Neuronal stem cell (in vitro differentiated cells): ENCODE results near the gene RAB12.
"Not testable (repeated sequence)": the region's sequence is repeated elsewhere in the genome, so short reads cannot be mapped to it uniquely, and the experiment has no call there.

Experiments used
- DNase-seq: peaks from one replicate; pipeline ENCODE4 v3.0.0-alpha.2; 2013; ENCODE audit warnings: low spot score
- H2AFZ ChIP-seq: one replicate; pipeline ENCODE4 v1.6.1; 2013; ENCODE audit warnings: mild to moderate bottlenecking, low read length, inconsistent platforms
- H2AK5ac ChIP-seq: 2 replicates; pipeline ENCODE4 v1.6.1; 2013; ENCODE audit warnings: low read depth, mild to moderate bottlenecking, inconsistent platforms, low read length, moderate library complexity, mixed read lengths
- H2BK120ac ChIP-seq: 2 replicates; pipeline ENCODE4 v1.6.1; 2013; ENCODE audit warnings: low read depth, mild to moderate bottlenecking, inconsistent platforms, low read length, moderate library complexity, mixed read lengths
- H2BK12ac ChIP-seq: one replicate; pipeline ENCODE4 v1.6.1; 2013; ENCODE audit warnings: low read length, inconsistent platforms
- H2BK15ac ChIP-seq: 2 replicates; pipeline ENCODE4 v1.6.1; 2013; ENCODE audit warnings: mild to moderate bottlenecking, low read length, inconsistent platforms, mixed read lengths
- H2BK5ac ChIP-seq: one replicate; pipeline ENCODE4 v1.6.1; 2013; ENCODE audit warnings: inconsistent platforms, mild to moderate bottlenecking, low read length, moderate library complexity
- H3K14ac ChIP-seq: one replicate; pipeline ENCODE4 v1.6.1; 2013; ENCODE audit warnings: low read length, inconsistent platforms
- H3K18ac ChIP-seq: 2 replicates; pipeline ENCODE4 v1.6.1; 2013; ENCODE audit warnings: low read length, inconsistent platforms
- H3K23ac ChIP-seq: 2 replicates; pipeline ENCODE4 v1.6.1; 2013; ENCODE audit warnings: low read depth, mild to moderate bottlenecking, mixed read lengths, low read length, inconsistent platforms; ENCODE audit not compliant: poor library complexity
- H3K27ac ChIP-seq: replicated peaks from 3 replicates; pipeline ENCODE4 v1.5.1; 2013; ENCODE audit warnings: low read length, inconsistent platforms
- H3K27me3 ChIP-seq, 3 experiments: 2 replicates each; pipeline ENCODE4 v1.6.1; 2013; ENCODE audit warnings: low read length in 3 of 3, mild to moderate bottlenecking in 2 of 3, inconsistent platforms in 1 of 3, low read depth in 1 of 3, mixed read lengths in 1 of 3, moderate library complexity in 1 of 3; ENCODE audit not compliant: control insufficient read depth in 3 of 3, insufficient read depth in 3 of 3
- H3K36me3 ChIP-seq, 2 donors: replicated peaks in 1 of 2; 2 replicates each; pipeline ENCODE4 v1.6.1; 2013; ENCODE audit warnings: low read length in 2 of 2; ENCODE audit not compliant: control insufficient read depth in 2 of 2, insufficient read depth in 2 of 2
- H3K4ac ChIP-seq: 2 replicates; pipeline ENCODE4 v1.6.1; 2013; ENCODE audit warnings: inconsistent platforms, mild to moderate bottlenecking, low read length, moderate library complexity
- H3K4me1 ChIP-seq, 2 donors: 1 replicate in 1 of 2; 2 replicates in 1 of 2; pipeline ENCODE4 v1.6.1; 2013; ENCODE audit warnings: low read length in 2 of 2, low read depth in 1 of 2; ENCODE audit not compliant: control insufficient read depth in 2 of 2, insufficient read depth in 1 of 2
- H3K4me2 ChIP-seq: one replicate; pipeline ENCODE4 v1.6.1; 2013; ENCODE audit warnings: mild to moderate bottlenecking, low read length, inconsistent platforms; ENCODE audit not compliant: insufficient read depth, poor library complexity, severe bottlenecking
- H3K4me3 ChIP-seq, 2 donors: 2 replicates each; pipeline ENCODE4 v1.5.1; 2013; ENCODE audit warnings: low read length in 2 of 2, mild to moderate bottlenecking in 2 of 2, inconsistent platforms in 1 of 2, moderate library complexity in 1 of 2
- H3K79me1 ChIP-seq: one replicate; pipeline ENCODE4 v1.6.1; 2013; ENCODE audit warnings: low read depth, mild to moderate bottlenecking, inconsistent platforms, low read length, moderate library complexity
- H3K9ac ChIP-seq: one replicate; pipeline ENCODE4 v1.6.1; 2013; ENCODE audit warnings: mild to moderate bottlenecking, low read depth, low read length, inconsistent platforms; ENCODE audit not compliant: poor library complexity
- H3K9me3 ChIP-seq, 2 donors: replicated peaks in 1 of 2; 2 replicates each; pipeline versions ENCODE3 to v1.6.1; 2013; ENCODE audit warnings: low read length in 2 of 2, mild to moderate bottlenecking in 2 of 2, inconsistent platforms in 1 of 2, low read depth in 1 of 2, mixed read lengths in 1 of 2, moderate library complexity in 1 of 2; ENCODE audit not compliant: control insufficient read depth in 2 of 2, insufficient read depth in 1 of 2
- H4K8ac ChIP-seq: one replicate; pipeline ENCODE4 v1.6.1; 2013; ENCODE audit warnings: low read depth, mild to moderate bottlenecking, inconsistent platforms, low read length, moderate library complexity
- H4K91ac ChIP-seq: one replicate; pipeline ENCODE4 v1.6.1; 2013; ENCODE audit warnings: low read length, low read depth, mild to moderate bottlenecking, inconsistent platforms; ENCODE audit not compliant: poor library complexity
- WGBS, 2 donors: extraction: QIAGEN DNeasy Blood & Tissue Kit; methylation state at CpG; one replicate each; pipeline ENCODE4 v1.1.7; 2013; ENCODE audit warnings: missing lambda C conversion rate in 2 of 2, mixed read lengths in 1 of 2; ENCODE audit not compliant: insufficient read length in 2 of 2, insufficient replicate concordance in 1 of 2; ENCODE audit errors: extremely low coverage in 2 of 2; 5-methylcytosine and 5-hydroxymethylcytosine counted together

RAB12 gene

GRCh38 chr18:8639762-8640161, 30.5 kb downstream of the RAB12 start:
- no peak overlapping the region for H4K8ac ChIP-seq
- H3K9me3 ChIP-seq = no peaks in the 10 kb centered on the region
- H3K23ac ChIP-seq = peak overlapping the region; percentile 2
- no peak overlapping the region for H2BK15ac ChIP-seq
- H3K27me3 ChIP-seq = no peaks in the 10 kb centered on the region
- H3K27ac ChIP-seq = no peak overlapping the region
- no peak overlapping the region for H4K91ac ChIP-seq
- no peak overlapping the region for H3K14ac ChIP-seq
- H3K4me1 ChIP-seq = no peaks in the 10 kb centered on the region
- no CpG with 5 or more reads among the region's 11 CpGs for WGBS, 2 donors
- no peak overlapping the region for H2BK5ac ChIP-seq
- no peak overlapping the region for H3K4me2 ChIP-seq
- no peak overlapping the region for H3K18ac ChIP-seq
- no peak overlapping the region for H3K9ac ChIP-seq
- H2AFZ ChIP-seq = no peak overlapping the region
- peaks cover 19 to 61% of the 10 kb centered on the region in 2 donors for H3K36me3 ChIP-seq
- H3K79me1 ChIP-seq = no peaks in the 10 kb centered on the region
- no peak overlapping the region for H2BK120ac ChIP-seq
- H2BK12ac ChIP-seq = no peak overlapping the region
- DNase-seq = no peak
- H3K4ac ChIP-seq = no peak overlapping the region
- H3K4me3 ChIP-seq = no peak overlapping the region
- H2AK5ac ChIP-seq = no peak overlapping the region

DNA sequence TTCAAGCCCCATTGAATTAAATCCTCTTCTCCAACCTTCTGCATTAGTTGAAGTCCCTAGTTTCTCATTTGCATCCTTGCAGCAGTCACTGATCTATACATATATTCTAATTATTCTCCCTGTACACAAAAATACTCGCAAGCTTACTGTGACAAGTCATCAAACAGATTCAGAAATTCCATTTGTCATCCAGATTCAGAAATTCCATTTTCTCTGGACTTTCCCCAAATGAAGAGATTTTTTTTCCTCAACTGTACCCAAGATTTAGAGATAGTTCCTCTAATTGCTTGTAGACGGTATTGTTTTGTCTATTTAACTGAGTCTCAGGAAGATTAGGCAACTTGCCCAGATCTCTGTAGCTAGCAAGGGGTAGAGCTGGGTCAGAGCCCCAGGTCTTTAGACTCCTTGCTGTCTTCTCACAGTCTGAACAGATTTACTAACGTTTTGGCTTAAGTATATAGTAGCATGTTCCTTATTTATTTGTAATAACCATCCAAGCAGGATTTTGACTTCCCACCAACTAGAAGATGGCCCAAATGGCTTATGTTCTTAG, 34.2 kb downstream of the RAB12 start:
- H3K27me3 ChIP-seq = no peaks in the 10 kb centered on the region
- H4K91ac ChIP-seq = no peak overlapping the region
- no peak overlapping the region for H3K23ac ChIP-seq
- no peaks in the 10 kb centered on the region for H3K79me1 ChIP-seq
- no peaks in the 10 kb centered on the region for H3K4me1 ChIP-seq
- no peaks in the 10 kb centered on the region for H3K9me3 ChIP-seq
- no peak overlapping the region for H3K4me2 ChIP-seq
- H2BK5ac ChIP-seq = no peak overlapping the region
- H3K4me3 ChIP-seq = no peak overlapping the region
- WGBS, 2 donors = no CpG with 5 or more reads among the region's 3 CpGs
- no peak overlapping the region for H3K27ac ChIP-seq
- no peak overlapping the region for H2BK15ac ChIP-seq
- no peak overlapping the region for H3K4ac ChIP-seq
- no peak for DNase-seq
- no peak overlapping the region for H2BK12ac ChIP-seq
- peaks cover 7 to 24% of the 10 kb centered on the region in 2 donors for H3K36me3 ChIP-seq
- H2AFZ ChIP-seq = no peak overlapping the region
- H4K8ac ChIP-seq = no peak overlapping the region
- no peak overlapping the region for H2AK5ac ChIP-seq
- no peak overlapping the region for H3K18ac ChIP-seq
- H3K14ac ChIP-seq = no peak overlapping the region
- no peak overlapping the region for H2BK120ac ChIP-seq
- no peak overlapping the region for H3K9ac ChIP-seq

DNA sequence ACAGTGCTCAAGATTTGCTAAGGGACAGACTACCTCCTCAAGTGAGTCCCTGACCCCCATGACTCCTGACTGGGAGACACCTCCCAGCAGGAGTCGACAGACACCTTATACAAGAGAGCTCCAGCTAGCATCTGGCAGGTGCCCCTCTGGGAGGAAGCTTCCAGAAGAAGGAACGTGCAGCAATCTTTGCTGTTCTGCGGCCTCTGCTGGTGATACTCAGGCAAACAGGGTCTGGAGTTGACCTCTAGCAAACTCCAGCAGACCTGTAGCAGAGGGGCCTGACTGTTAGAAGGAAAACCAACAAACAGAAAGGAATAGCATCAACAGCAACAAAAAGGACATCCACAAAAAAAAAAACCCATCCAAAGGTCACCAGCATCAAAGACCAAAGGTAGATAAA, 38.1 kb downstream of the RAB12 start:
- WGBS, 2 donors = no CpG with 5 or more reads among the region's 3 CpGs

DNA sequence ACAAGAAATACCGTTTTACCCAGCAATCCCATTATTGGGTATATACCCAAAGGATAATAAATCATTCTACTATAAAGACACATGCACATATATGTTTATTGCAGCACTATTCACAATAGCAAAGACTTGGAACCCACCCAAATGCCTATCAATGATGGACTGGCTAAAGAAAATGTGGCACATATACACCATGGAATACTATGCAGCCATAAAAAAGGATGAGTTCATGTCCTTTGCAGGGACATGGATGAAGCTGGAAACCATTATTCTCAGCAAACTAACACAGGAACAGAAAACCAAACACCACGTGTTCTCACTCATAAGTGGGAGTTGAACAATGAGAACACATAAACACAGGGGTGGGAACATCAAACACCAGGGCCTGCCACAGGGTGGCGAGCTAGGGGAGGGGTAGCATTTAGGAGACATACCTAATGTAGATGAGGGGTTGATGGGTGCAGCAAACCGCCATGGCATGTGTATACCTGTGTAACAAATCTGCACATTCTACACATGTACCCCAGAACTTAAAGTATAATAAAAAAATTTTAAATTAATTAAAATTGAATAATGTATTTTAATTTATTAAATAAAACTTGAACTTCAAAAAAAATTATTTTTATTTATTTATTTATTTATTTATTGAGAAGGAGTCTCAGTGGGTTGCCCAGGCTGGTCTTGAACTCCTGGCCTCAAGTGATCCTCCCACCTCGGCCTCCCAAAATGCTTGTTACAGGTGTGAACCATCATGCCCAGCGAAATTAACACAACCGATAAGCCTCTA, 42.4 kb downstream of the RAB12 start:
- H2AFZ ChIP-seq, H2BK120ac ChIP-seq, H3K36me3 ChIP-seq, H3K27me3 ChIP-seq, H3K4me1 ChIP-seq, H3K9me3 ChIP-seq, H4K8ac ChIP-seq, H2BK15ac ChIP-seq, H3K4me2 ChIP-seq, H3K79me1 ChIP-seq, H2AK5ac ChIP-seq, H2BK5ac ChIP-seq, H3K4ac ChIP-seq, DNase-seq, H3K18ac ChIP-seq, H2BK12ac ChIP-seq, H3K4me3 ChIP-seq, H3K9ac ChIP-seq, H4K91ac ChIP-seq, H3K27ac ChIP-seq, H3K23ac ChIP-seq, H3K14ac ChIP-seq: not testable (repeated sequence)
- WGBS, 2 donors = no CpG with 5 or more reads among the region's 7 CpGs

More for the DNA sequence above, 38.1 kb downstream of the RAB12 start:
- DNase-seq, H3K4me2 ChIP-seq, H3K4me3 ChIP-seq, H3K4ac ChIP-seq, H3K4me1 ChIP-seq, H3K79me1 ChIP-seq, H3K9me3 ChIP-seq, H3K27ac ChIP-seq, H2AK5ac ChIP-seq, H3K18ac ChIP-seq, H3K27me3 ChIP-seq, H2BK120ac ChIP-seq, H2BK5ac ChIP-seq, H4K91ac ChIP-seq, H3K36me3 ChIP-seq, H2AFZ ChIP-seq, H3K23ac ChIP-seq, H3K14ac ChIP-seq, H2BK12ac ChIP-seq, H4K8ac ChIP-seq, H3K9ac ChIP-seq, H2BK15ac ChIP-seq: not testable (repeated sequence)
